ENCODE results near the gene AGO1. TPM values are rescaled to one million over a fixed set of nuclear protein-coding genes. Genes with fewer than 3 reads are reported as not detected.

The AGO1 gene
- total and polyA plus RNA-seq, 2 of the 8 experiments (the other 6 are each of a cell fraction or from before 2014, with no cell fraction given): 15.1 to 73.7 TPM

GRCh38 chr1:35958558-35958957, 75.5 kb downstream of the AGO1 start (continued):
- no peak for TF ChIP-seq GABPA (IDR thresholded peaks at IDR 0.05; ENCODE audit: borderline replicate concordance, insufficient read depth, low read length)
- no peak for TF ChIP-seq EP300 (IDR thresholded peaks at IDR 0.05; ENCODE audit: borderline replicate concordance in 1 of 2, low read depth in 2 of 2, low read length in 2 of 2)
